GM12878 (cell line): ENCODE measurements around the gene NID1. TPM values are rescaled to one million over a fixed set of nuclear protein-coding genes. Genes with fewer than 3 reads are reported as not detected.

Experiments
- ATAC-seq: fragments of 200-7000 bp; cut with Tn5 transposase; 3 replicates; pipeline ENCODE4 v1.9.1; 2020; ENCODE audit warnings: mild to moderate bottlenecking, moderate library complexity
- BruUV-seq: library from RNA; stranded (reverse); fragments of 400-500 nt; replicated peaks from 2 replicates; lab custom pipeline; 2021; lab: Mats Ljungman, UMichigan
- CTCF ChIA-PET: fragments of 300-600 bp; sonication (Branson Sonifier 250); formaldehyde crosslinking; extraction: SDS; loops from one replicate; lab custom pipeline; 2021; ENCODE audit warnings: inconsistent platforms; lab: Yijun Ruan, JAX
- POLR2A ChIA-PET: fragments of 350-600 bp; formaldehyde crosslinking; extraction: SDS; loops from one replicate; lab custom pipeline; 2021; ENCODE audit warnings: inconsistent platforms; lab: Charles Lee
- RAD21 ChIA-PET: fragments of 300-600 bp; sonication (Branson Sonifier 250); formaldehyde crosslinking; loops from one replicate; lab custom pipeline; 2023; ENCODE audit warnings: antibody characterized with exemption; ENCODE audit not compliant: unreplicated experiment; lab: Charles Lee
- SMC1A ChIA-PET: fragments of 300-600 bp; sonication (Branson Sonifier 250); formaldehyde crosslinking; loops from one replicate; lab custom pipeline; 2023; ENCODE audit not compliant: unreplicated experiment, uncharacterized antibody; lab: Charles Lee
- DNase-seq: peaks from one replicate; pipeline ENCODE4 v3.0.0-alpha.2; 2011; ENCODE audit warnings: low read depth, low spot score
- FAIRE-seq: peaks from 3 replicates; lab custom pipeline; 2011; peaks lifted over from hg19 to GRCh38; lab: Jason Lieb, UNC
- H2AFZ ChIP-seq: 2 replicates; pipeline ENCODE4 v1.6.0; 2011; ENCODE audit warnings: low read depth, low read length, control low read depth; ENCODE audit not compliant: control insufficient read depth
- H3K27ac ChIP-seq: 2 replicates; pipeline ENCODE4 v1.5.1; 2011; ENCODE audit warnings: control low read depth; ENCODE audit not compliant: control insufficient read depth, insufficient read depth
- H3K27me3 ChIP-seq, 2 experiments: replicated peaks in 1 of 2; 2 replicates each; pipeline versions ENCODE4 v1.6.0 to v1.6.1; 2011; ENCODE audit warnings: low read length in 1 of 2; ENCODE audit not compliant: control insufficient read depth in 2 of 2, insufficient read depth in 2 of 2
- H3K36me3 ChIP-seq, 2 experiments: 2 replicates each; pipeline ENCODE4 v1.5.1; 2011; ENCODE audit warnings: low read length in 1 of 2; ENCODE audit not compliant: control insufficient read depth in 2 of 2, insufficient read depth in 2 of 2
- H3K4me1 ChIP-seq: 2 replicates; pipeline ENCODE4 v1.6.1; 2011; ENCODE audit warnings: mild to moderate bottlenecking, low read length, moderate library complexity, mixed read lengths; ENCODE audit not compliant: control insufficient read depth, insufficient read depth
- H3K4me2 ChIP-seq: 2 replicates; pipeline ENCODE4 v1.6.0; 2011; ENCODE audit warnings: control low read depth; ENCODE audit not compliant: control insufficient read depth, insufficient read depth
- H3K4me3 ChIP-seq: fragments of 200-600 bp; sonication (generic); 2 replicates; pipeline ENCODE4 v1.5.1; 2016
- H3K79me2 ChIP-seq: 2 replicates; pipeline ENCODE4 v1.6.0; 2011; ENCODE audit warnings: low read length; ENCODE audit not compliant: control insufficient read depth, insufficient read depth
- H3K9ac ChIP-seq: 2 replicates; pipeline ENCODE4 v1.8.0; 2011; ENCODE audit warnings: low read length, control low read depth, mixed read lengths; ENCODE audit not compliant: control insufficient read depth, insufficient read depth
- H3K9me3 ChIP-seq: replicated peaks from 3 replicates; pipeline ENCODE4 v1.5.1; 2011; ENCODE audit warnings: mild to moderate bottlenecking, low read length; ENCODE audit not compliant: control insufficient read depth, insufficient read depth
- H4K20me1 ChIP-seq: 2 replicates; pipeline ENCODE4 v1.6.0; 2011; ENCODE audit not compliant: control insufficient read depth, insufficient read depth
- HSF1 ChIP-seq: fragments of 150-350 bp; IDR thresholded peaks from 2 replicates; pipeline ENCODE4 v1.6.1; 2014; ENCODE audit warnings: mild to moderate bottlenecking, low read depth, low read length
- ZBTB40 ChIP-seq: fragments of 450-650 bp; IDR thresholded peaks from 2 replicates; pipeline ENCODE4 v1.6.1; 2016; ENCODE audit warnings: mild to moderate bottlenecking, moderate library complexity, borderline replicate concordance
- WGBS: methylation state at CpG from one replicate; pipeline ENCODE4 v1.1.6; 2016; ENCODE audit warnings: low lambda C conversion rate; ENCODE audit not compliant: insufficient replicate concordance, insufficient coverage; ENCODE audit errors: missing lambda C conversion rate; 5-methylcytosine and 5-hydroxymethylcytosine counted together
- in situ Hi-C: fragments of 300-500 bp; cut with MboI; formaldehyde crosslinking; loops from 9 replicates; pipeline ENCODE4 v1.14.3; 2018; ENCODE audit warnings: mixed read lengths
- intact Hi-C: fragments of 100-400 bp; cut with micrococcal nuclease; formaldehyde crosslinking; loops from one replicate; pipeline ENCODE4 v1.14.2; 2022; ENCODE audit not compliant: unreplicated experiment
- polyA plus RNA-seq, 11 experiments: library from polyadenylated mRNA; depleted of rRNA in 4 of 11; unstranded in 6 of 11; stranded (reverse) in 5 of 11; fragments of >200 nt; fragmentation: Nextera tagmentation in 4 of 11; fragmentation: Illumina TruSeq in 1 of 11; extraction: Ambion mirVana in 4 of 11; extraction: Trizol in 1 of 11; gene quantifications; 1 replicate in 1 of 11; 2 replicates in 10 of 11; pipeline versions ENCODE4 v1.2.1 to v1.2.3, GENCODE V29; 2011 to 2016; ENCODE audit warnings: inconsistent platforms in 2 of 11, missing spikeins in 2 of 11, low read depth in 1 of 11
- total RNA-seq, 4 experiments: library from RNA; depleted of rRNA in 3 of 4; stranded (reverse); fragments of >200 nt in 3 of 4; fragmentation: Illumina TruSeq in 1 of 4; extraction: Trizol in 1 of 4; gene quantifications; 2 replicates each; pipeline versions ENCODE4 v1.2.1 to v1.2.3, GENCODE V29; 2013 to 2021

Gene NID1
- total and polyA plus RNA-seq, 10 of the 15 experiments (the other 5 are each of a cell fraction or from before 2014, with no cell fraction given), result 4.2 to 25.7 (median 11.3) TPM

- Histone ChIP-seq H3K79me2 (no peaks in the 10 kb centered on the region), H3K4me3 (no peak overlapping the region), H3K4me1 (no peaks in the 10 kb centered on the region), H4K20me1 (no peaks in the 10 kb centered on the region), H3K36me3 (peaks cover 0 to 6% of the 10 kb centered on the region in 2 experiments; a peak in 2 of 4 replicates), H3K9me3 (no peaks in the 10 kb centered on the region), H3K9ac (no peak overlapping the region), H2AFZ (no peak overlapping the region), H3K4me2 (no peak overlapping the region), H3K27ac (no peak overlapping the region), H3K27me3 (no peaks in the 10 kb centered on the region)
- ChIA-PET RAD21 (no interaction called here), SMC1A (interaction anchor here (0.7 kb wide), 1 partner anchor 18 kb away, joined by 3 read pairs; no protein-coding TSS in a partner anchor), POLR2A (no interaction called here), CTCF (interaction anchor here (0.6 kb wide), 2 partner anchors 361 to 427 kb away, joined by 3 read pairs; no protein-coding TSS in a partner anchor)
- in situ Hi-C loops, result no loop called here
- WGBS, result 81% methylated on average over 15 of the region's 15 CpGs
- intact Hi-C loops, result no loop called here
- TF ChIP-seq HSF1 (no peak), ZBTB40 (peak; percentile 60)
- ATAC-seq (no peak), DNase-seq (no peak), FAIRE-seq (no peak)
- no TSS peak for BruUV-seq
Measured at GRCh38 chr1:236023926-236024565, 40.8 kb downstream of the NID1 start.
